Heart left ventricle (tissue), 13 donors: ENCODE measurements around the gene NOS1AP.

Source experiments
- CTCF ChIP-seq, 12 donors: fragments of 200-600 bp; sonication (generic) in 4 of 12; IDR thresholded peaks; one replicate each; pipeline versions ENCODE4 v1.5.0 to v1.8.0; 2018 to 2022; ENCODE audit warnings: antibody characterized with exemption in 12 of 12, mild to moderate bottlenecking in 5 of 12
- POLR2A ChIP-seq, 2 donors: fragments of 450-650 bp; IDR thresholded peaks; one replicate each; pipeline ENCODE4 v1.6.1; 2017; ENCODE audit warnings: antibody characterized with exemption in 2 of 2, mild to moderate bottlenecking in 2 of 2, moderate library complexity in 2 of 2
- donor health status: ischemic (EF 13 %, LVEDD 7.1; RV severe dilation, severe dysfunction).
- donor health status: DM: no; HTN: yes; CAD: no.
- donor health status: DM: no; HTN: no; CAD: no.
- donor health status: ischemic (EF 25% LVEDD 6.9; RV normal size, moderate dysfunction).
- donor health status: ischemic (EF 25% LVEDD 5.7; RV mildly dilated, moderate dysfunction).
- donor health status: ischemic (EF 35%, LVEDD 5.7; RV mildly dilated, moderate dysfunction).
- donor health status: nonischemic (EF 11% LVEDD 7.7; RV severe dilation, severe dysfunction).
- donor health status: DM: yes; HTN: yes; CAD: no.
- donor health status: PGD.
- donor health status: ischemic (EF 29% LVEDD 5.4; RV normal size, mild dysfunction).
- donor health status: nonischemic (EF 23%, LVEDD 6.1; RV moderate dilation, normal function).

- TF ChIP-seq CTCF (IDR thresholded peaks at IDR 0.05) = no peak
- no peak for TF ChIP-seq POLR2A (IDR thresholded peaks at IDR 0.05)
Observed at GRCh38 chr1:162038624-162039023, 30.9 kb upstream of the NOS1AP start.
